ENCODE measurements around the gene RNF13.
A peak's percentile ranks its signal among the peaks of the same experiment; 100 is the strongest.

Gene RNF13

GRCh38 chr3:149894205-149894604 is 81.2 kb downstream of the RNF13 start:
- no peak for ATAC-seq

GRCh38 chr3:149895339-149895738 is 82.3 kb downstream of the RNF13 start:
- ATAC-seq, result no peak
- TF ChIP-seq TOX (CRISPR knock-in tag; IDR thresholded peaks at IDR 0.05; ENCODE audit: borderline replicate concordance) (no peak), GLIS3 (CRISPR knock-in tag; IDR thresholded peaks at IDR 0.05) (no peak), TSHZ2 (CRISPR knock-in tag; IDR thresholded peaks at IDR 0.05) (no peak), ARNTL (CRISPR knock-in tag; IDR thresholded peaks at IDR 0.05; ENCODE audit: borderline replicate concordance, low read depth) (no peak), ZFP30 (CRISPR knock-in tag; IDR thresholded peaks at IDR 0.05) (no peak), RARB (CRISPR knock-in tag; IDR thresholded peaks at IDR 0.05) (no peak), OSR1 (CRISPR knock-in tag; IDR thresholded peaks at IDR 0.05) (no peak), PATZ1 (CRISPR knock-in tag; IDR thresholded peaks at IDR 0.05; ENCODE audit: borderline replicate concordance) (no peak), PPARA (CRISPR knock-in tag; IDR thresholded peaks at IDR 0.05; ENCODE audit: borderline replicate concordance) (no peak)

More at GRCh38 chr3:149894205-149894604, 81.2 kb downstream of the RNF13 start:
- TF ChIP-seq ZNF565 (CRISPR knock-in tag; conservative IDR thresholded peaks at IDR 0.05; ENCODE audit: low read depth) (no peak), TSHZ2 (CRISPR knock-in tag; IDR thresholded peaks at IDR 0.05) (no peak), ZC3H10 (CRISPR knock-in tag; IDR thresholded peaks at IDR 0.05) (0 out of 2 replicates have a peak, but pooled peaks have one; percentile 7)

GRCh38 chr3:149895769-149896168 is 82.8 kb downstream of the RNF13 start:
- TF ChIP-seq CSDC2 (CRISPR knock-in tag; IDR thresholded peaks at IDR 0.05) (no peak), TOX (CRISPR knock-in tag; IDR thresholded peaks at IDR 0.05; ENCODE audit: borderline replicate concordance) (no peak), POU6F1 (CRISPR knock-in tag; IDR thresholded peaks at IDR 0.05; ENCODE audit: borderline replicate concordance, low read depth) (no peak), ZC3H10 (CRISPR knock-in tag; IDR thresholded peaks at IDR 0.05) (no peak), ZNF8 (CRISPR knock-in tag; IDR thresholded peaks at IDR 0.05) (no peak), ZNF70 (CRISPR knock-in tag; IDR thresholded peaks at IDR 0.05) (no peak), SNAI2 (CRISPR knock-in tag; IDR thresholded peaks at IDR 0.05) (no peak), PATZ1 (CRISPR knock-in tag; IDR thresholded peaks at IDR 0.05; ENCODE audit: borderline replicate concordance) (no peak), ZNF565 (CRISPR knock-in tag; conservative IDR thresholded peaks at IDR 0.05; ENCODE audit: low read depth) (no peak), ARNTL (CRISPR knock-in tag; IDR thresholded peaks at IDR 0.05; ENCODE audit: borderline replicate concordance, low read depth) (no peak), PPARA (CRISPR knock-in tag; IDR thresholded peaks at IDR 0.05; ENCODE audit: borderline replicate concordance) (no peak), ZFP30 (CRISPR knock-in tag; IDR thresholded peaks at IDR 0.05) (no peak), BACH2 (CRISPR knock-in tag; IDR thresholded peaks at IDR 0.05; ENCODE audit: borderline replicate concordance) (no peak), CREB5 (CRISPR knock-in tag; IDR thresholded peaks at IDR 0.05; ENCODE audit: low read depth) (no peak), GLIS3 (CRISPR knock-in tag; IDR thresholded peaks at IDR 0.05) (no peak)
- ATAC-seq, result peak; percentile 19; the same call in 1 of the 3 replicates

Data from SK-N-SH treated with all-trans-retinoic acid at 6 μM for 48 hours (cell line).